Measurements from ENCODE around the gene IFT20. TPM values are rescaled to one million over a fixed set of nuclear protein-coding genes. Genes with fewer than 3 reads are reported as not detected.
"Not testable (repeated sequence)": the region's sequence is repeated elsewhere in the genome, so short reads cannot be mapped to it uniquely, and the experiment has no call there.

IFT20 gene
- total and polyA plus RNA-seq, 12 donors: 8.5 to 38.2 (median 11.2) TPM

- H3K4me3 ChIP-seq: no peak overlapping the region
- intact Hi-C loops (cut with DNase I): no loop called here
- TF ChIP-seq CTCF (IDR thresholded peaks at IDR 0.05): no peak
- no peaks in the 10 kb centered on the region for H3K36me3 ChIP-seq
- no peak overlapping the region for H3K27ac ChIP-seq
- DNase-seq (no peak), ATAC-seq (no peak)
- peaks cover 0 to 17% (median 7%) of the 10 kb centered on the region in 7 donors for H3K27me3 ChIP-seq
- no peaks in the 10 kb centered on the region for H3K9me3 ChIP-seq
- WGBS, 2 donors: 81 to 84% methylated on average over 6 of the region's 6 CpGs
- H3K4me1 ChIP-seq: no peaks in the 10 kb centered on the region
Observed at GRCh38 chr17:28293994-28294393, 41.3 kb downstream of the IFT20 start.

- H3K4me1 ChIP-seq; DNase-seq; intact Hi-C loops (cut with DNase I); H3K4me3 ChIP-seq; H3K27ac ChIP-seq; H3K36me3 ChIP-seq; H3K9me3 ChIP-seq; ATAC-seq: not testable (repeated sequence)
- peaks cover 0 to 17% (median 7%) of the 10 kb centered on the region in 7 donors for H3K27me3 ChIP-seq
- 82 to 87% methylated on average over 12 of the region's 12 CpGs for WGBS, 2 donors
Observed at GRCh38 chr17:28292878-28293277, 42.4 kb downstream of the IFT20 start.

GRCh38 chr17:28291780-28292330 is 43.4 kb downstream of the IFT20 start:
- 71 to 72% methylated on average over 1 of the region's 1 CpG for WGBS, 2 donors
- intact Hi-C loops (cut with DNase I): no loop called here
- H3K4me3 ChIP-seq: no peak overlapping the region
- peaks cover 0 to 17% (median 7%) of the 10 kb centered on the region in 7 donors for H3K27me3 ChIP-seq
- H3K4me1 ChIP-seq: no peaks in the 10 kb centered on the region
- DNase-seq (no peak), ATAC-seq (no peak)
- no peaks in the 10 kb centered on the region for H3K9me3 ChIP-seq
- H3K36me3 ChIP-seq: no peaks in the 10 kb centered on the region
- no peak overlapping the region for H3K27ac ChIP-seq
- no peak for TF ChIP-seq CTCF (IDR thresholded peaks at IDR 0.05)

- H3K36me3 ChIP-seq: no peaks in the 10 kb centered on the region
- H3K27me3 ChIP-seq: peaks cover 0 to 17% (median 7%) of the 10 kb centered on the region in 7 donors
- ATAC-seq (no peak), DNase-seq (no peak)
- no peaks in the 10 kb centered on the region for H3K9me3 ChIP-seq
- no peak overlapping the region for H3K4me3 ChIP-seq
- no peak overlapping the region for H3K27ac ChIP-seq
- WGBS, 2 donors: 53 to 58% methylated on average over 2 of the region's 2 CpGs
- intact Hi-C loops (cut with DNase I): no loop called here
- TF ChIP-seq CTCF (IDR thresholded peaks at IDR 0.05): no peak
- H3K4me1 ChIP-seq: no peaks in the 10 kb centered on the region
Observed at GRCh38 chr17:28290703-28291102, 44.6 kb downstream of the IFT20 start.

- intact Hi-C loops (cut with DNase I): no loop called here
- no peak for TF ChIP-seq CTCF (IDR thresholded peaks at IDR 0.05)
- Histone ChIP-seq H3K4me1 (no peaks in the 10 kb centered on the region), H3K27ac (no peak overlapping the region), H3K36me3 (no peaks in the 10 kb centered on the region), H3K4me3 (no peak overlapping the region), H3K27me3 (peaks cover 0 to 2% (median 0%) of the 10 kb centered on the region in 7 donors), H3K9me3 (no peaks in the 10 kb centered on the region)
- no peak for DNase-seq
- ATAC-seq: no peak
- WGBS, 2 donors: 50 to 69% methylated on average over 2 of the region's 2 CpGs
Observed at GRCh38 chr17:28285965-28286364, 49.3 kb downstream of the IFT20 start.
